A673 (cell line): ENCODE data around the gene NPSR1.

Source experiments
- EZH2 ChIP-seq: fragments of 200-600 bp; sonication (generic); IDR thresholded peaks from 2 replicates; pipeline ENCODE4 v1.6.1; 2017; ENCODE audit warnings: borderline replicate concordance, low read depth, mild to moderate bottlenecking, mixed read lengths, antibody characterized with exemption, low read length; ENCODE audit not compliant: poor library complexity, severe bottlenecking
- TF ChIP-seq, protein P1 (sequence below): fragments of 300-800, 200-600 bp; sonication (generic); conservative IDR thresholded peaks from 2 replicates; pipeline ENCODE4 v1.5.1; 2017; ENCODE audit warnings: low read depth, mild to moderate bottlenecking, antibody characterized with exemption, low read length, moderate library complexity, mixed read lengths

DNA sequence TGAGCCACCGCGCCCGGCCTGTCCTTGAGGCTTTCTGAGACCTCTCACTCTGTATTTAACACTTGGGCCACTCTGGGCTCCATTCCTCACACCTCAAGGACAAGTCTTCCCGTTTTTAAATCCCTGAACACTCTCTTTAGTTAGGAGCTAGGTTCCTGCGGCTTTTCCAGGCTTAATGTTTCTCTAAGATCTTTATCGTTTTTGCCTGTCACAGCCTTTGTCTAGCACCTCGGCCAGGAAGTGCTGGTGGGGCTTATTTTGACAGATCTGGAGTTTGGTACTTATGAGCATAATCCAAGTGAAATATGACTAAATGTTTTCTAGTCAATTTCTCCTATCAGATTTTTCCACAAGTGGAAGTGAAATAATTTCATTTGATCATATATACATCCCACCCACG is 192.7 kb downstream of the NPSR1 start:
- TF ChIP-seq, protein P1, sequence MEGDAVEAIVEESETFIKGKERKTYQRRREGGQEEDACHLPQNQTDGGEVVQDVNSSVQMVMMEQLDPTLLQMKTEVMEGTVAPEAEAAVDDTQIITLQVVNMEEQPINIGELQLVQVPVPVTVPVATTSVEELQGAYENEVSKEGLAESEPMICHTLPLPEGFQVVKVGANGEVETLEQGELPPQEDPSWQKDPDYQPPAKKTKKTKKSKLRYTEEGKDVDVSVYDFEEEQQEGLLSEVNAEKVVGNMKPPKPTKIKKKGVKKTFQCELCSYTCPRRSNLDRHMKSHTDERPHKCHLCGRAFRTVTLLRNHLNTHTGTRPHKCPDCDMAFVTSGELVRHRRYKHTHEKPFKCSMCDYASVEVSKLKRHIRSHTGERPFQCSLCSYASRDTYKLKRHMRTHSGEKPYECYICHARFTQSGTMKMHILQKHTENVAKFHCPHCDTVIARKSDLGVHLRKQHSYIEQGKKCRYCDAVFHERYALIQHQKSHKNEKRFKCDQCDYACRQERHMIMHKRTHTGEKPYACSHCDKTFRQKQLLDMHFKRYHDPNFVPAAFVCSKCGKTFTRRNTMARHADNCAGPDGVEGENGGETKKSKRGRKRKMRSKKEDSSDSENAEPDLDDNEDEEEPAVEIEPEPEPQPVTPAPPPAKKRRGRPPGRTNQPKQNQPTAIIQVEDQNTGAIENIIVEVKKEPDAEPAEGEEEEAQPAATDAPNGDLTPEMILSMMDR, result no peak
- TF ChIP-seq EZH2, result no peak
